OCI-M2 (cell line): ENCODE measurements around the gene HASPIN.

Experiments
- DNase-seq: peaks from one replicate; lab custom pipeline; 2025; ENCODE audit not compliant: unreplicated experiment; lab: John Stamatoyannopoulos, UW

Gene HASPIN

GRCh38 chr17:3723556-3724377 lies at the start of gene HASPIN:
Gene HASPIN (plus strand): TSS chr17:3723903. CDS start chr17:3723936, 33 bp downstream.
- peak; percentile 72 for DNase-seq

- DNase-seq = no peak
Measured at GRCh38 chr17:3675886-3676285, 47.8 kb upstream of the HASPIN start.

DNA sequence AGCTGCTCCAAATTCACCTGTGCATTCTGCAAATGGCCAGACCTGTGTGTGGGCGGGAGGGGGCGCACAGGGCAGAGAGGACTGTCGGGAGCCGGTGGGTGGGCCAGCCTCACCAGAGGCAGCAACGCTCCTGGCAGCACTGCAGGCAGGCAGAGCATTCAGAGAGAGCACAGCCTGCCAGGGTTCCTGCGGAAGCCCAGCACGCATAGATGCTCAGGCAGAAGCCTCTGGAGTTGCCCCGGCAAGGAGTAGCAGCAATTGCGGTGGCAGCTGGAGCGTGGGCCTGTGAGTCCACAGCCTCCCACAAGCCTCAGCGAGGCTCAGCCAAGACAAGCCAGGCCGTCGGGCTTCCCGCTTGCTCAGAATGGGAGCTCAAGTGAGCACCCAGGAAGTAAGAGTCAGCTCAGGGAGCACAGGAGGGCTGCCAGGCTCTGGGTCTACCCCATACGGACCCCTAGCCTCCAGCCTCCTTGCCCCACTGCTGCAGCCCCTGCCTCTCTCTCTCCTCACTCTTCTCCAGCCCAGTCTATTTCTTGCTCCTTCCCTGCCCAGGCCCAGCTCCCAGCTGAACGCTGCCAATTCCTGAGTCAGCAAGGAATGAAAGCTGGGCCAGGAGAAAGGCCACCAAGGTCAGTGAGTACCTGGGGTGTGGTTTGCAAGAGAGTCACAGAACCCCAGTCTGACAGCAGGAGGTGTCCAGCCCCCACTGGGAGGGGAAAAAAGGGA lies 45.4 kb upstream of the HASPIN start:
- no peak for DNase-seq

DNA sequence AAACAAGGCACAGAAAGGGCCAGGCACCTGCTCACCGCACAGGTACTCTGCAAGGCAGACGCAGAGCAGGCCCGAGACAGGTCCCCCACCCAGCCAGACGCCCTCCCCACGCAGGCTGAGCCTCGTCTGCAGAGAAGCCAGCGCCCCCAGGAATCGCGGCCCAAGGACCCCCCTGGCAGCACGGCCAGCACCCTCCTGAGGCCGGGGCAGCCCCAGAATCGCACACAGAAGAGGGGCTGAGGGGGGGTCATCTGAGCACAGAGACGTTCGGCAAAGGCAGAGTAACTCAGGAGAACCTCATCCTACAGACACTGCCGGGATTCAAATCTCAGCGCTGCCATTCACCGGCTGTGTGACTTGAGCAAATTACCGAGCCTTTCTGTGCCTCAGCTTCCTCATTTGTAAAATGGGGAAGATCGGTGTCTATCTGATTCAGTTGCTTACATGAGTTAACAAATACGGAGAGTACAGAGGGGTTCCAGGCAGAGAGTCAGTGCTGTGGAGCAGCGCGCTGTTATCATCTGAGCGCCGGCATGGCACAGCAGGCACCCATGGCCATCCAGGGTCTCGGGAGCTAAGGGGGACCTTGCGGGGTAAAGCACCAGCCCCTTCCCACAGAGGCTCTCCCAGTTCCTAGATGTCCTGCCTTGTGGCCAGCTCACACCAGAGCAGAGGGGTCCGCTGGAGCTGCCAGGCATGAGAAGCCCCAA lies 44.7 kb upstream of the HASPIN start:
- no peak for DNase-seq

DNA sequence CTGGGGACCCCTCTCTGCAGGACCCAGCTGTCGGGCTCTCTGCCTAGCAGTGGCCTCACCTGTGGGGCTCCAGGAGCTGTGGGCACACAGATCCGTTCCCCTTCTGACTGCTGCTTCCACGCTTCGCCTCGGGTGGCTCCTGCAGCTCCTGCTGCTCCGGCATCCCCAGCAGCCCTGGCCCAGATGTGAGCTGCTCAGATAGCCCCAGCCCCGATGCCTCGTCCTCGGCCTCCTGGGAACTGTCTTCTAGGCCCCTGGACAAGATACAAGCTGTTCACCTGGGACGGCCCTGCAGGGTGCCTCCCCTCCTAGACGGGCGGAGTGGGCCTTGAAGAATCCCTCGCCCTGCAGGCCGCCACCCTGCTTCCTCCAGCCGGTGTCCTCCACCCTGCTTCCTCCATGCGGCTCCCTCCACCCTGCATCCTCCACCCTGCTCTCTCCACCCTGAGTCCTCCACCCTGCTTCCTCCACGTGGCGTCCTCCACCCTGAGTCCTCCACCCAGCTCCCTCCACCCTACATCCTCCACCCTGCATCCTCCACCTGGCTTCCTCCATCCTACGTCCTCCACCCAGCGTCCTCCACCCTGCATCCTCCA lies 44.1 kb upstream of the HASPIN start:
- no peak for DNase-seq

- DNase-seq = no peak
Measured at GRCh38 chr17:3681057-3681456, 42.6 kb upstream of the HASPIN start.

DNA sequence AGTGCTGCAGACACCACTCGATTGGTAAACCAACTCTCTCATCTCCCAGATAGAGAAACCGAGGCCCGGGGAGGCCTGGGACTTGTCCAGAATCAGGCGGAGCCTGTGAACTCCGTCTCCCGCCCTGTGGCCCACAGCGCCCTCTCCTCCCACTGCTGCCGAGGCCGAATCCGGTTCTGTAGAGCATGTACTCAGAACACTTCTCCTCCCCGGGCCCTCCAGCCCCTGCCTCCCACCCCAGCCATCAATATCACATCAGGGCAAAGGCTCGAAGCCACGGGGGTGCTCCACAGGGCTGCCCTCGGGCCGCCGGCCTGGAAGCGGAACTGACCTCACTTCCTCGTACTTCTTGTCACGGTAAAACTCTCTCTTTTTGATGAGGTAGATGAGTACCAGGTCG lies 42.1 kb upstream of the HASPIN start:
- no peak for DNase-seq

DNA sequence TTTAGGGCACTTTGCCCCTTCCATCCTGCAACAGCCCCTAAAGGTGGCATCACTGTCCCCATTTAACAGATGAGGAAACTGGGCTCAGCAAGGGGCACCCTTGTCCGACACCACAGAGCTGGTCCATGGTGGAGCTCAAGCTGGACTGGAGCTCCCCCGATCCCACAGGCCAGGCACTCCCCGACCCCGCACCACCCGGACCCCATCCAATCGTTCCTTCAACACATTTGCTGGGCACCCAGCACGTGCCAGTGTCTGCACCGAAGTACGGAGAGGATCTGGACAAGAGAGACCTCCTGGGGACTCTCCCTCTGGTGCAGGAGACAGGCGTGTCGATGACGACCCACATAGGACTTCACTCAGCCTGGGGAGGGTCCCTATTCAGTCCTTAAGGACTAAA lies 41.7 kb upstream of the HASPIN start:
- DNase-seq = no peak

DNA sequence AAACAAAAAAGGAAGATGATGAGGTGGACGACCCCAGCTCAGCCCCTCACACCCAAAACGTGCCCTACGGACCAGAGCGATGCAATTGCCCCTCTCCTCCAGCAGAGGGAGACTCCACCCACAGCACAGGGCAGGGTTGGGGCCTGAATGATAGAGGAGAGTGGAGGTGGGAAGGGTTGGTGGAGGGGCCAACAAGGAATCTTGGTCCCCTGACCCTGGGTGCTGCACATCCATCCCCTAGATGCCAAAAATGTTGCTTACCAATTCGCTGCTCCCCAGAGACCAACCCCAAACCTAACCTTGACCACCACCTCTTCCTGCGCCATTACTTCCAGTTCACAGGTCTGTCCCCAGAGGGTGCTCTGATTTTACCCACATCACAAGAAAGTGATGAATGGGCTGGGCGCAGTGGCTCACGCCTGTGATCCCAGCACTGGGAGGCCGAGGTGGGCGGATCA lies 40.6 kb upstream of the HASPIN start:
- DNase-seq = no peak

- DNase-seq = no peak
Measured at GRCh38 chr17:3685174-3685573, 38.5 kb upstream of the HASPIN start.

DNA sequence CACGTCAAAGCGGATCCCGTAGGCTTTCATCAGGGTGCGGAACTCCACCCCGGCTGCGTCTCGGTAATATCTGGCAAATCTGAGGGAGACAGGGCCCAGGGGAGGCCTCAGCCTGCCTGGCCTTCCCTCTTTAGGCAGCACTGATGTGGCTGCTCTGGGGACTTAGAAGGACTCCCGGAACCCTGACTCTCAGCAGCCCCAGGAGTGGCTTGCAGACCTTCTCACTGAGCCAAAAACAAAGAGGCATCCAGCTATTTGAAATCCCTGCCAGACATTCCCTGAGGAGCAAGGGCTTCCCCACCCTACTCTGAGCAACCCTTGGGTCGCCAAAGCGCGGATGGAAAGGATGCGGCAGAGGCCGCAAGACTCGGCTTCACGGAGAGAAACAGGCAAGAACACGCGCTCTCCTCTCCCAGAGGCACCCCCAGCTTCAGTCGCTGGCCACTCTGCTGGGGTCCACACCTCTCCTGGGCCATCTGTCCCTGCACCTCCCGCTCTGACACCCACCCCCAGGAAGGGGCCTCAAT lies 35.6 kb upstream of the HASPIN start:
- no peak for DNase-seq

DNA sequence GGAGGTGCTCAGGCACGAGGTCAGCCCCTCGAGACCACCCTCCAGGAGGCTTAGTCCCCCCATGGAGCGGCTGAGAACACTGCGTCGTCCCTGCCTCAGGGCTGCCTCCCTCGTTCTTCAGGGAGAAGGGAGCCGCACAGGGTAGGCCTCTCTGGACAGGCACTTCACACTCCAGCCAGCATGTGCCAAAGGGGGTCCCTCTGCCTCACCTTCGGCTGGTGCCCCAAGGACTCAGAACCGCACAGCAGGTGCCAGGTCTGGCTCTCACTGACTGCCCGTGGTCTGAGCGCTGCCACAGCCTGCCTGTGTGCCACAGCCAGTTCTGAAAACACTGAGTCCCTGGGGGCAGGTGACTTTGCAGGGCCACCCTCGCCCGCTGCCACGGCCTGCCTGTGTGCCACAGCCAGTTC lies 34.8 kb upstream of the HASPIN start:
- no peak for DNase-seq

DNA sequence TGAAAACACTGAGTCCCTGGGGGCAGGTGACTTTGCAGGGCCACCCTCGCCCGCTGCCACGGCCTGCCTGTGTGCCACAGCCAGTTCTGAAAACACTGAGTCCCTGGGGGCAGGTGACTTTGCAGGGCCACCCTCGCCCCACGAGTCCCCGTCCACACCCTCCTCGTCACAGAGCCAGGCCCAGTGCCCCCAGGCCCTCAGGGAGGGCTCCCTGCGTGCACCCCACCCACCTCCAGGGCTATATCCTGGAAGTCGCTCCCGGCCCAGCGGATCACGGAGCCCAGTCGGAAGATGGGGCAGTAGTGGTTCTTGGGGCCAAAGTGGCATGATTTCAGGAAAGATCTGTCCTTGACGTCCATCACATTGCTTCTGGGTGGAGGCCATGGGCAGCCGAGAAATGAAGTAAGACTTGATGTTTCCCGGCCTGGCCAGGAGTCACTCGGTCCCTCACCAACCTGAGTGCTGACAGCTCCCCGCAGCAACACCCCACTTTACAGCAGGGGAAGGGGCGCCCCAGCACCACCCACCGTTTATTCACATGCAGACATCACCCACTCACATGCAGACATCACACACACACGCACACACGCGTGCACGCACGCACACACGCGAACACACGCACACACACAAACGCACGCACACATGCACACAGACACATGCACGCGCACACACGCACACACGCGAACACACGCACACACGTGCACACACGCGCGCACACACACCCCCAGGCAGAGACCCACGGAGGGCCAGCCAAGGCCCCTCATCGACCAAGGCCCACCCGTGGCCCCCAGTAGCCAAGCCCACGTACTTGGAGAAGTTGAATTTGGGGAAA lies 34.2 kb upstream of the HASPIN start:
- DNase-seq = no peak

- no peak for DNase-seq
Measured at GRCh38 chr17:3690094-3690715, 33.5 kb upstream of the HASPIN start.

DNA sequence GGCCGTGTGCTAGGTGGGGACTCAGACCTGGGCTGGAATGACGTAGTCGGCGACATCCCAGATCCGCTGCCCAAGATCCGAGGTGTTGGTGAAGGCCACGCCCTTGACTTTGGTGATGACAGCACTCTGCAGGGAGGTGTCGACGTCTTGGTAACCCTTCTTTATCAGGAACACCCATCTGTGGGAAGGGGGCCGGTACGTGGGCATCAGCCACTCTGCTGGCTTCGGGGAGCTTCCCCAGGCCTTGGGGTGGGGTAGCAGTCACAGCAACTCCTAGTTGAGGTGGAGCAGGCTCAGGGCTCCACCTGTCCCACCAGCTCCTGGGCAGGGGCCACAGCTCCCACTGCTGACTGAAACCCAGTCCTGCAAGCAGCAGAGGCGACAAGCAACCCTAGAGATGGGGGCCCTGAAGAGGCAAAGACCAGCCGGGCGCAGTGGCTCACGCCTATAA lies 32.1 kb upstream of the HASPIN start:
- DNase-seq = no peak

- DNase-seq = no peak
Measured at GRCh38 chr17:3692346-3692745, 31.4 kb upstream of the HASPIN start.

DNA sequence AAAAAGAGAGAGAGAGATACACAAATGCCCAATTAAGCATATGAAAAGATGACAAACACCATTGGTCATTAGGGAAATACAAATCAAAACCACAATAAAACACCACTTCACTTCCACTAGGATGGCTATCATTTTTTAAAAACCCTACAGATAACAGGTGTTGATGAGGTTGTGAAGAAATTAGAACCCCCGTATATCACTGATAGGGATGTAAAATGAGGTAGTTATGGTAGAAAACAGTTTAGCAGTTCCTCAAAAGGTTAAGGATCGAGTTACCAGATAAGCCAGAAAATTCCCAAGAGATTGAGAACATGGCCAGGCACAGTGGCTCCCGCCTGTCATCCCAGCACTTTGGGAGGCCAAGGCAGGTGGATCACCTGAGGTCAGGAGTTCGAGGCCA lies 30.6 kb upstream of the HASPIN start:
- no peak for DNase-seq

DNA sequence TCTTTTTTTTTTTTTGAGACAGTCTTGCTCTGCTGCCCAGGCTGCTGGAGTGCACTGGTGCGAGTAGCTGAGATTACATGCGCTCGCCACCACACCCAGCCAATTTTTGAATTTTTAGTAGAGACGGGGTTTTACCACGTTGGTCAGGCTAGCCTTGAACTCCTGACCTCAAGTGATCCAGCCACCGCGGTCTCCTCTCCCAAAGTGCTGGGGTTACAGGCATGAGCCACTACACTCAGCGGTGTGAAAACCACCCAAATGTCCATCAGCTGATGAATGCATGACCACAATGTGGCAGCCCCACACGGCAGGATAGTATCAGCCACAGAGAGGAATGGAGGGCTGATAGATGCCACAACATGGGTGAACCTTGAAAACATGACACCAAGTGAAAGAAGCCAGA lies 29.9 kb upstream of the HASPIN start:
- no peak for DNase-seq

DNA sequence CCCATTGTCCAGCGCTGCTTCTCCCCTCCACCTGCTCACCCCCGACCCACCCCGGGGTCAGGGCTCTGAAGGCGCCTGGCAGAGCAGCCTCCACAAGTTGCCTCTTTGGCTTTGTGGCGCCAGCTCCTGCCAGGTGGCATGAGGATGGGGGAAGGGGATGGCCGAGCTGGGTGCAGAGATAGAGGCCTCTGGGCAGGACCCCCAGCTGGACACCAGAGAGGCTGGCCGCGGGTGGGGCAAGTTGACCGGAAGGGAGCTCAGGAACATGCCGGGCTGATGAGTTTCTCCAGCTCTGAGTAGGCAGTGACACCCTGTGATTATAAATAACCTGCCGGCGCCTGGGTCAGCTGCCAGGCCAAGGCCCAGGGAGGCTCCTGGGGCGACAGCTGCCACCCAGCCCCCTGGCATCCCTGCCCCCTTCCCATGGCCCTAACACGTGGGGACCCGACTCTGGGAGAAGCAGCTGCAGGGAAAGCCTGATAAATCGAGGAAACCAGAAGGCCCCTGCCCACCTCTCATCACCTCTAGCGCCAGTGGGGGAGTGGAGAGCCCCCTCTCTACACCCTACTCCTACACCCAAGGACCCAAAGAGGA lies 28.5 kb upstream of the HASPIN start:
- DNase-seq = no peak
